HEK293T (cell line): ENCODE data around the gene GPR142.

Source experiments
- CTCF ChIA-PET: fragments of 350-600 bp; formaldehyde crosslinking; extraction: SDS; loops from one replicate; lab custom pipeline; 2021; ENCODE audit warnings: antibody characterized with exemption, inconsistent platforms; lab: Yijun Ruan, JAX
- POLR2A ChIA-PET: fragments of 350-600 bp; formaldehyde crosslinking; extraction: SDS; loops from one replicate; lab custom pipeline; 2020; ENCODE audit warnings: antibody characterized with exemption, inconsistent platforms; lab: Yijun Ruan, JAX
- DNase-seq: peaks from one replicate; pipeline ENCODE4 v3.0.0; 2012; ENCODE audit warnings: mixed read lengths; ENCODE audit errors: extremely low spot score
- ARNT ChIP-seq: fragments of 450-650 bp; IDR thresholded peaks from 2 replicates; pipeline ENCODE4 v1.6.1; 2017; ENCODE audit warnings: mild to moderate bottlenecking
- BHLHE40 ChIP-seq: fragments of 450-650 bp; IDR thresholded peaks from 2 replicates; pipeline ENCODE4 v1.6.1; 2016; ENCODE audit warnings: mild to moderate bottlenecking, moderate library complexity, borderline replicate concordance
- CTBP1 ChIP-seq: fragments of 450-650 bp; IDR thresholded peaks from 2 replicates; pipeline ENCODE4 v1.6.1; 2016; ENCODE audit warnings: borderline replicate concordance
- ELF4 ChIP-seq: fragments of 450-650 bp; IDR thresholded peaks from 2 replicates; pipeline ENCODE4 v1.6.1; 2017; ENCODE audit warnings: antibody characterized with exemption
- FOXA1 ChIP-seq: fragments of 450-650 bp; IDR thresholded peaks from 2 replicates; pipeline ENCODE4 v1.6.1; 2016; ENCODE audit warnings: mild to moderate bottlenecking
- FOXK2 ChIP-seq: fragments of 450-650 bp; IDR thresholded peaks from 2 replicates; pipeline ENCODE4 v1.6.1; 2016; ENCODE audit warnings: mild to moderate bottlenecking
- FOXM1 ChIP-seq: fragments of 450-650 bp; IDR thresholded peaks from 2 replicates; pipeline ENCODE4 v1.6.1; 2017; ENCODE audit warnings: mild to moderate bottlenecking, borderline replicate concordance
- HDGF ChIP-seq: fragments of 450-650 bp; IDR thresholded peaks from 2 replicates; pipeline ENCODE4 v1.6.1; 2017; ENCODE audit warnings: antibody characterized with exemption, borderline replicate concordance
- L3MBTL2 ChIP-seq: fragments of 450-650 bp; conservative IDR thresholded peaks from 2 replicates; pipeline ENCODE4 v1.6.1; 2016; ENCODE audit warnings: mild to moderate bottlenecking
- LEF1 ChIP-seq: fragments of 450-650 bp; IDR thresholded peaks from 2 replicates; pipeline ENCODE4 v1.6.1; 2017; ENCODE audit warnings: mild to moderate bottlenecking, borderline replicate concordance
- NFRKB ChIP-seq: fragments of 450-650 bp; IDR thresholded peaks from 2 replicates; pipeline ENCODE4 v1.6.1; 2016; ENCODE audit warnings: mild to moderate bottlenecking, moderate library complexity
- SP1 ChIP-seq: fragments of 450-650 bp; IDR thresholded peaks from 2 replicates; pipeline ENCODE4 v1.6.1; 2017
- SUZ12 ChIP-seq: fragments of 450-650 bp; IDR thresholded peaks from 2 replicates; pipeline ENCODE4 v1.6.1; 2016; ENCODE audit warnings: mild to moderate bottlenecking
- TARDBP ChIP-seq: fragments of 450-650 bp; IDR thresholded peaks from 2 replicates; pipeline ENCODE4 v1.6.1; 2016
- ZNF384 ChIP-seq: fragments of 450-650 bp; IDR thresholded peaks from 2 replicates; pipeline ENCODE4 v1.6.1; 2016
- TF ChIP-seq, protein P1 (sequence below): fragments of 450-650 bp; IDR thresholded peaks from 2 replicates; pipeline ENCODE4 v1.6.1; 2016

Gene GPR142

DNA sequence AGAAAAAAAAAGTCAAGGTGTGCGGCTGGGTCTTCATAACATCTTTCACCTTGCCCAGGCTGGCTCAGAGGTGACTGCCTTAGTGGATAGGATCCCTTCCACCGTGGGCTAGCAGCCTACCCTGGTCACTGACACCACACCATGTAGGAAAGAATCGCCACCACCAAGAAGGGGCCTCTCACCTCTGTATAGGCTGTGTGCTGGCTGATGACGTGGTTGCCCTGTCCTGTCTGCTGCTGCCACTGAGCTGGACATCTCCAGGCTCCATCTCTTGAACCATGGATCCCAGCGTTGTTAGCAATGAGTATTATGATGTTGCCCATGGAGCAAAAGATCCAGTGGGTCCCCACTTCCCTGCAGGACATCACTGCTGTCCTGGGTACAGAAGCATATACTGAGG lies at the start of gene GPR142:
GPR142 (plus strand) TSS at position 301 of the 400 bp plus-strand sequence. CDS start 2,035 bp downstream, outside the sequence.
- ChIA-PET POLR2A (no interaction called here), CTCF (interaction anchor here (0.7 to 3.0 kb wide), 18 partner anchors 8 to 236 kb away, joined by 3 to 32 read pairs (median 5); no protein-coding TSS in a partner anchor)
- no peak for TF ChIP-seq ELF4
- TF ChIP-seq FOXK2, result no peak
- TF ChIP-seq L3MBTL2, result no peak
- no peak for TF ChIP-seq BHLHE40
- no peak for TF ChIP-seq HDGF
- TF ChIP-seq FOXM1, result no peak
- no peak for TF ChIP-seq SUZ12
- TF ChIP-seq, protein P1, sequence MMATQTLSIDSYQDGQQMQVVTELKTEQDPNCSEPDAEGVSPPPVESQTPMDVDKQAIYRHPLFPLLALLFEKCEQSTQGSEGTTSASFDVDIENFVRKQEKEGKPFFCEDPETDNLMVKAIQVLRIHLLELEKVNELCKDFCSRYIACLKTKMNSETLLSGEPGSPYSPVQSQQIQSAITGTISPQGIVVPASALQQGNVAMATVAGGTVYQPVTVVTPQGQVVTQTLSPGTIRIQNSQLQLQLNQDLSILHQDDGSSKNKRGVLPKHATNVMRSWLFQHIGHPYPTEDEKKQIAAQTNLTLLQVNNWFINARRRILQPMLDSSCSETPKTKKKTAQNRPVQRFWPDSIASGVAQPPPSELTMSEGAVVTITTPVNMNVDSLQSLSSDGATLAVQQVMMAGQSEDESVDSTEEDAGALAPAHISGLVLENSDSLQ, result no peak
- no peak for TF ChIP-seq ZNF384
- TF ChIP-seq ARNT, result no peak
- TF ChIP-seq NFRKB, result no peak
- TF ChIP-seq FOXA1, result no peak
- TF ChIP-seq SP1, result no peak
- no peak for DNase-seq

GRCh38 chr17:74318391-74318790 lies 48.9 kb upstream of the GPR142 start:
- ChIA-PET POLR2A (no interaction called here), CTCF (interaction anchor here (0.9 kb wide), 1 partner anchor 49 kb away, joined by 3 read pairs; no protein-coding TSS in a partner anchor)
- TF ChIP-seq FOXK2, result no peak
- no peak for TF ChIP-seq SUZ12
- TF ChIP-seq, protein P1, result no peak
- no peak for TF ChIP-seq CTBP1
- no peak for TF ChIP-seq ZNF384
- TF ChIP-seq HDGF, result no peak
- no peak for TF ChIP-seq L3MBTL2
- TF ChIP-seq FOXM1, result no peak
- TF ChIP-seq FOXA1, result no peak
- no peak for TF ChIP-seq ARNT
- TF ChIP-seq ELF4, result no peak
- no peak for DNase-seq

GRCh38 chr17:74324521-74324920 lies 42.8 kb upstream of the GPR142 start:
- CTCF ChIA-PET, result no interaction called here
- no peak for DNase-seq
- TF ChIP-seq SUZ12, result no peak
- no peak for TF ChIP-seq CTBP1
- no peak for TF ChIP-seq FOXM1
- TF ChIP-seq HDGF, result no peak
- no peak for TF ChIP-seq LEF1
- TF ChIP-seq FOXK2, result no peak
- TF ChIP-seq TARDBP, result no peak
- no peak for TF ChIP-seq NFRKB
- no peak for TF ChIP-seq ZNF384
- TF ChIP-seq ELF4, result no peak
- POLR2A ChIA-PET, result no interaction called here

GRCh38 chr17:74325376-74325742 lies 41.9 kb upstream of the GPR142 start:
- no peak for DNase-seq
- no peak for TF ChIP-seq FOXM1
- TF ChIP-seq CTBP1, result no peak
- no peak for TF ChIP-seq HDGF
- POLR2A ChIA-PET, result no interaction called here
- CTCF ChIA-PET, result no interaction called here

GRCh38 chr17:74325743-74326379 lies 41.4 kb upstream of the GPR142 start, which contains the start of gene KIF19:
KIF19 (plus strand) TSS chr17:74326226; CDS start chr17:74326350, 124 bp downstream.
- POLR2A ChIA-PET, result no interaction called here
- no peak for DNase-seq
- TF ChIP-seq L3MBTL2 (no peak), ARNT (no peak)
- CTCF ChIA-PET, result no interaction called here

DNA sequence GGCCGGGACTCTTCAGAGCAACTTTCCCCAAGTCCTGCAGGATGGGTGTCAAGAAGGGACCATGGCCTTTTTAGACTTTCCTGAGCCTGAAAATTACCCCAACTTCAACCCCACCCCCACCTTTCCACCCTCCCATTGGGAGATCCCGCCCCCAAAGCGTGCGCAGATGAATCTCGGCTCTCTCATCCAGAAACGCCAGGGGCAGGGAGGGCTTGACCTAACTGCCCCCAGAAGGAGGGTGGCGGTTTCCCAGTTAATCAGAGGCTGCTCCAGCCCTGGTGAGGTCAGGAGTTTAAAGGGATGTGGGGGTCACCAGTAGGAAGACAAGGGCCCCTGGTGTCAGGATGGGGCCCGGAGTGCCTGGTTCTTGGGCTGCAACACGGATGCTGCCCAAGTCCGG lies 40.8 kb upstream of the GPR142 start:
- POLR2A ChIA-PET, result no interaction called here
- DNase-seq, result no peak
- CTCF ChIA-PET, result no interaction called here
- no peak for TF ChIP-seq NFRKB
- no peak for TF ChIP-seq ARNT
- no peak for TF ChIP-seq L3MBTL2
- no peak for TF ChIP-seq FOXK2
- TF ChIP-seq SP1, result no peak
- no peak for TF ChIP-seq FOXM1
- no peak for TF ChIP-seq CTBP1
- TF ChIP-seq ZNF384, result no peak
- no peak for TF ChIP-seq LEF1
- TF ChIP-seq BHLHE40, result no peak
- TF ChIP-seq SUZ12, result no peak
- no peak for TF ChIP-seq HDGF
- TF ChIP-seq, protein P1, result no peak
- TF ChIP-seq ELF4, result no peak
- TF ChIP-seq FOXA1, result no peak
- TF ChIP-seq TARDBP, result no peak
